GM21619 (cell line): Measurements from ENCODE around the gene CCDC187.
A peak's percentile ranks its signal among the peaks of the same experiment; 100 is the strongest.

Experiments used
- ATAC-seq: cut with Tn5 transposase; IDR thresholded peaks from one replicate; pipeline ENCODE4 v1.9.1; 2021; ENCODE audit not compliant: unreplicated experiment

Gene CCDC187

GRCh38 chr9:136286987-136287379, 16.9 kb downstream of the CCDC187 start:
- ATAC-seq = no peak

- ATAC-seq = no peak
Observed at GRCh38 chr9:136286359-136286986, 17.4 kb downstream of the CCDC187 start.

GRCh38 chr9:136285501-136286358, 18.2 kb downstream of the CCDC187 start:
- no peak for ATAC-seq

- ATAC-seq = no peak
Observed at GRCh38 chr9:136284951-136285350, 18.9 kb downstream of the CCDC187 start.

GRCh38 chr9:136284311-136284710, 19.6 kb downstream of the CCDC187 start:
- ATAC-seq = no peak

GRCh38 chr9:136283291-136284235, 20.3 kb downstream of the CCDC187 start:
- ATAC-seq = peak; percentile 71

GRCh38 chr9:136282272-136282861, 21.5 kb downstream of the CCDC187 start:
- ATAC-seq = no peak

- no peak for ATAC-seq
Observed at GRCh38 chr9:136281421-136282271, 22.2 kb downstream of the CCDC187 start.

GRCh38 chr9:136280535-136281315, 23.2 kb downstream of the CCDC187 start:
- no peak for ATAC-seq

GRCh38 chr9:136279471-136279870, 24.4 kb downstream of the CCDC187 start:
- ATAC-seq = no peak

GRCh38 chr9:136278894-136279293, 25.0 kb downstream of the CCDC187 start:
- no peak for ATAC-seq

GRCh38 chr9:136278221-136278620, 25.7 kb downstream of the CCDC187 start:
- ATAC-seq = no peak

GRCh38 chr9:136277746-136278145, 26.1 kb downstream of the CCDC187 start:
- ATAC-seq = no peak

GRCh38 chr9:136276716-136277115, 27.2 kb downstream of the CCDC187 start:
- ATAC-seq = no peak

GRCh38 chr9:136275655-136276429, 28.1 kb downstream of the CCDC187 start:
- no peak for ATAC-seq

GRCh38 chr9:136274786-136275654, 28.9 kb downstream of the CCDC187 start:
- ATAC-seq = no peak
